HG03558 (cell line): ENCODE results near the gene PHACTR3.
"Not testable (repeated sequence)": the region's sequence is repeated elsewhere in the genome, so short reads cannot be mapped to it uniquely, and the experiment has no call there.

ENCODE experiments used
- ATAC-seq: cut with Tn5 transposase; IDR thresholded peaks from one replicate; pipeline ENCODE4 v1.9.1; 2021; ENCODE audit warnings: moderate number of reproducible peaks; ENCODE audit not compliant: unreplicated experiment; ENCODE audit errors: extremely low read depth

Gene PHACTR3

DNA sequence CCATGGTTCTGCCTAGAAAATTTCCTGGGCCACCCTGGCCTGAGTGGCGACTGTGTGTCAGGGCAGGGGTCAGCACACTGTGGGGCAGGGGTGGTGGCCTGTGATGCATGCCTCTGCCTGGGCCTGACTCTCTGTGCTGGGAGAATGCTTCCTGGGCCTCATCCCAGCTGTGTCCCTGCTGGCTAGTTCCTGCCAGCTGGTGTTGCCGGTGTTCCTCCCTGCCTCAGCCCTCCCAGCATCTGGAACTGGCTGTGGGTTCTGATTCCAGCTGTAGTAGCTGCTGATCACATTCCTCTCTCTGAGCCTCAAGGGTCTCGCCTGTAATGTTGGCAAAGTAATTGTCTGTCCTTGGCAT is 227.6 kb downstream of the PHACTR3 start:
- ATAC-seq, result no peak

DNA sequence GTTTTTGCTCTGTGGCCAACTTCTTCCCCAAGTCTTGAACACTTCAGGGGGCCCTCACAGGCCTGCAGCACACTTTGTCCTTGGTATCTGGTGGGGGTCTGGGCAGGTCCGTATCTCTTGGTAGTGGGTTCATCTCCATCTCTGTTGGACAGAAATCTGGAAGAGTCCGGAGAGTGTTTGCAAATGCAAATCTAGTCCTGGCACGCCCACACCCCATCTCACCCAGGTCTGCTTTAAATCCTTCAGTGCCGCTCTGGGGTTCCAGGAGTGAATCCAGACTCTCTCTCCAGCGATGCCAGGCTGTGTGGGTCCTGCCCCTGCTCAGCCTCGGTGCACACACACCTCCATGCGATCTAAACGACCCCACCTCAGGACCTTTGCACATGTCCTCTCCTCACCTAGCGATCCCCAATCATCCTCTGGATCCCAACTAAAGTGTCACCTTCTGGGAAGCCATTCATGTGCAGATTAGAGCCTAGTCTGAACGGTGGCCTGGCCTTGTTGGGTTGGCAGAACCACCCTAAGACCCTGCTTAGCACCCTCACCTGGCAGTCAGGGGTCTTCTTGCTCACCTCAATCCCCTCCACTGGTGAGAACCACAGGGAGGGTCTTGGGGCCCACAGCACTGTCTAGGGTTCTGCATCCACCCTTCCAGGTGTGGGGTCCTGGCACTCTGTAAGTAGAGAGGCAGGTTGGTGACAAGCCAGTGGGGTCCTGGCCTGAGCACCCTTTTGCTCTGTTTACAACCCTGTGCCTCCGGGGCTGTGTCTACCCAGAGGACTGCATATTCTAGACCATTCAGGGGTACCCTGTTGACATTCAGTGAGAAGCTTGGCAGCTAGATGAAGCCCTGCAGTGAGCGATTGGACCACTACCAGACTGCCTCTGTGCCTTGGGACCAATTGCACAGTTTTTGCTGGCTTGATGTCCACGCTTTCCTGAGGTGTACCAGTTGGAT is 228.3 kb downstream of the PHACTR3 start:
- no peak for ATAC-seq

DNA sequence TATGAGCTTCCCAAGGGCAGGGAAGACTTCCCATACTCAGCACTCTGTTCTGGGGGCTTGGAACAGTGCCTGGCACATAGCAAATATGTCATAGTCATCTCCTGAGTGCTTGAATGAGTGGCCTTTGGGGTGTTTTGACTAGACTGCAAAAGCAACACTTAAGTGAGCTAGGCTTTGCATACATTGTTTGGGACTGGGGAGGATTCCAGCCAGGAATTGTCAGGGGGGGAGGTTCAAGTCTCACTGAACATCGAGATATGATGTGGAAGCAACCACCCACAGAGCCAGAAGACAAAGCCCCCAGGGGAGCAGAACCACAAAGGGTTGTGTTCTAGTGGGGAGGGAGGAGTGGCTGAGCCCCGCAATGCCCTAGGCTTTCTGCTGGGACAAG is 230.7 kb downstream of the PHACTR3 start:
- ATAC-seq, result no peak

DNA sequence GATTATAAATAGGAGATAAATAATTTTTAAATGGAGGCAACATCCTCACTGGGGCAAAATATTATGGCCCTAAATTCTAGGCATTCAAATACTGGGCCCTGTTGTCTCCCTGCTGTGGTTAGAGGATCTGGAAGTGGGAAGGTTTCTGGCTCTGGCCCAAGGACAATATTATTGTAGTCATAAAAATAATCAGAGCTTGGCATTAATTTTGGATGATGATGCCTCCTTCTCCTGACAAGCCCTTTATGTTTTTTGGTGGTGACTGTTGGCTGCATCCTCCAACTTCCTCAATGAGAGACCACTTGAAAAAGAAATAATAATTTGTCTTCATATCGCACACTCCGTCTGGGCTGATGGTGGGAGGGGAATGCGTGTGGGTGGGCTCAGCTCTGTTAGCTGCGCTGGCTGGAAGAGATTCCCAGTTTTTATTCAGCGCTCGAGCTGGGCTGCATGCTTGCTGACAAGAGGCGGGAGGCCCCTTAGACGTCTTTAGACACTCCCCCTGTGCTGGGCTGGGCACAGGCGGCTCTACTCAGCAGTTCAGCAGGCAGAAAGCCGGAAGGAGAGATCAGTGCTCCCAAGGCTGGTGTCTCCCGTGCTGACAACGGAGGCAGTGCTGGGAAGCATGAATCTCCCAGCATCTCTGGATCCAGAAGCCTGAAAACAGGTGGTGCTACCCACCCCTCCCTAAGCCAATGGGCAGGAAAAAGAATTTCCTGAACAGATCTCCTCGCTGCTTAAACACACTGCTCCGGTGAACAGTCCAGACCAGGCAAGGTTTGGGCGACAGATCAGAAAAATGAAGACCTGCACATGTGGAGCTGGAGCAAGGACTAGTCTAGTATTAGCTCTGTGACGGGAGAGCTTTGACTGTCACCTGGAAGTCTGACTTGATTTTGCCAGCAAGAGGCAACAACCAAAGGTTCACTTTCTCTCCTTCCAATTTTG is 231.4 kb downstream of the PHACTR3 start:
- ATAC-seq, result no peak

DNA sequence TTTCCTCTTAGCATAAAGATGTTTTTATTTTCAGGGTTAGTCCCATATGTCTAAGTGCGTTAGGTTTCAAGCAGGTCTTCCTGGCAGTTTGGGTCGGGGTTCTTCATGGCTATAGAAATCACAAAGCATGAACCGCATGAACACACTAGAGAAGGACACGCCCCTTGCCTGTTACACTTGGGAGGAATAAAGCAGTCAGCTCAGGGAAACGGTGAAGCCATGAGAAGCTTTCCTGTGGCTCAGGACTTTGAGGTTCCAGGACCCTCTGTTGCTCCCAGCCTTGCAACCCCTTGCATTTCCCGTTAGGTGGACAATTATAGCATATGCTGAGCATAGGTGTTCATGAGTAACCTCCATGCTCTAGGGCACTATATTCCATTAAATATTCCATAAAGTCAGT is 232.4 kb downstream of the PHACTR3 start:
- ATAC-seq, result no peak

DNA sequence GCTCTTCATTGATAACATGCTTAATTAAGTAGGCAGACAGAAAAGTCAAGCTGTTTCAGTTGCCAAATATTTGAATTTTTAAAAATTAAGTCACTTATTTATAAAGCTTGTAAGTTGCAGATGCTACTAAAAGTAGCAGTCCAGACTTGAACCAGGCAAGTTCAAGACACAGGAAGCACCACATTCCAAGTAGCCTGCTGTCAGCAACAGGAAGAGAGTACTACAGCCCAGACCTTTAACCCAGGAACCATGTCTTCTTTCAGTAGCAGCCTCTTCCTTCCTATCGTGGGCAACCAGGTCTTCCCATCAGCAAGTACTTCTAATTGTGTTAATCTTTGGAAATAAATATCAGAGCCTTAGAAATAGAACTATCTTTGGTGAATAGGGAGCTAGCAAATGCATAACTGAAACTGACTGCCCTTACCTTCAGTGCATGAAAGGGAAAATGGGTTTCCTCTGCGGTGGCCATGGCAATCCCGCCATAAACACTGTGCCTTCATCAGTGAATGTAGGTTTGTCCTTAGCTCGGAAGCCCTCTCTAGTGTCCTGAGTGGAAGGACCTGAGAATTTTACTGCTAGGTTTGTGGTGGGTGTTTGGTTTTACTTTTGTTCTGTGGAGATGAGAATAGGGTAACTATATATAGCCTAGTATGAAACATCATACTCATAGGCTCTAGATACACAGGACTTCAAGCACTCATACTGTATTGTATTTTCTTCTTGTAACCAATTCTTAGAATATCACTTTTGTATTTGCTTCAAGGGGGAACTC is 233.5 kb downstream of the PHACTR3 start:
- ATAC-seq, result no peak

DNA sequence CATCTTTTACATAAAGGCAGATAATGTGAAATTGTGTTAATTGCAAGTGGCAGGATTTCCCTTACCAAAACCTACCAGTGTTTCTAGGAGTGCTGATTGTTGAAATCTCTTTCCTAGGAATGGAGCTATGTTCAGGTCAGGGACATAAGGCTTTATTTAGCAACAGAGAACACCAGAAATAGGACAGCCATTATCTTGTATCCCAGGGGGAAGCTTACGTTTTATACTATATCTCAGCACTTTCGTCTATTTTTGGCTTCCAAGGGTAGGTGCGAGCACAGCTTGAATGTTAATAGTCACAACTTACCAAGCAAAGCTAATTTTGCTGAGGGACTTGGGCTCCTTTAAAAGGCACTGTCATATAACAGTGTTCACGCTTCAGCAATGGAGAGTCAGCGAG is 235.1 kb downstream of the PHACTR3 start:
- ATAC-seq, result no peak

DNA sequence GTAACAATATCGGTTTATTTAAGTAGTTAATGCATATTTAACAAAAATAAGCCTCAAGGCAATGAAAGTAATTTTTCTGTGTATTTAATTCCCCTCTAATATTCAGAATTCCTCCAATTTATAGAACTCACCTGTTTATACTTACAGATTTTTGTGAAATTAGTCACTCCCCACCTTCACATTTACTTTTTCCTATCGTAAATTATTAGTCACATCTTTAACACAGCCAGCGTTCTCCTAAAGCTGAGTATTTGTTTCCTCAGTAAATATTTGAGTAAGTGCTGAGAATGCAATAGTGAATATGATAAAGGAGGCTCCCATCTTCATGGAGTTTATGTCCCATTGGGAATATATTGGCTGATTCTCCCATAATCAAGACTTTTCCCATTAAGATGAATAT is 241.1 kb downstream of the PHACTR3 start:
- no peak for ATAC-seq

DNA sequence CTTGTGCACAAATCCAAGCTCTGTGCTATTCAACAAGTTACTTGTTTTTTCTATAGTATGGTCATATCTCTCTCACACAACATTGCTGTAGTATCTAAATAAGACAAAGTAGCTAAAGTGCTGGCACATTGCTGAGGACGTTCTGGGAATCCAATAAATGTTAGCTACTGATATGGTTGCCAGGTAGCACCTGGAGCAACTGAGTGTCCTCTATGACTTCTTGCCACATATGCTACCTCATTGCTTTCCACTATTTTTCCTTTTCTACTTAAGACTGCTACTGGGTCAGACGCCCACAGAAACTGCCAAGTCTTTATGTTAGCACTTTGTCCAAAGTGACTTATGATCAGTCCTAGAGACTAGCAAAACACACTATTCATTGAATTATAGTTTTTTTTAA is 243.8 kb downstream of the PHACTR3 start:
- ATAC-seq, result no peak

DNA sequence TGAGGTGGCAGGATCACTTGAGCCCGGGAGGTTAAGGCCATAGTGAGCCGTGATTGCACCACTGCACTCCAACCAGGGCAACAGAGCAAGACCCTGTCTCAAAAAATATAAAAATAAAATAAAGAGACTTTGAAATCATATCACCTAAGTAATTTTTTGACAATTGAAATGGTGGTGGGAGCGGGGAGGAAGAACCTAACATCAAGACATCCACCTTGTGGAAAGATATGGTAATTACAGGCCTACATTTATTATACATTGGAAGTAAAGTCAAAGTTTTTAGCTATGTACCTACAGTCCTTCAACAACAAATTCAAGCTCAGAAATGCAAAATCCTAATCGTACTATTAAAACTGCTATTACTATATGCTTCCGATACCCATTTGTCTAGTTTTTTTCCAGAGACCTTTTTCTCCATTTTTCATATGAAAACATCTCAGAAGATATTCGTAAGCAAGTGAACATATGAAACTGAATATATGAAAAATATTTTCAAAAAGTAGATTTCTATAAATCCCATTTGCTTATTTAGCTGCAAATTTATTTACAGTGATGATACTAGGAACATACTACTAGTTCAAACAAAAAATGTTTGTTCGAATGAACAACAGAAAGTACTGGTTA is 245.8 kb downstream of the PHACTR3 start:
- no peak for ATAC-seq

DNA sequence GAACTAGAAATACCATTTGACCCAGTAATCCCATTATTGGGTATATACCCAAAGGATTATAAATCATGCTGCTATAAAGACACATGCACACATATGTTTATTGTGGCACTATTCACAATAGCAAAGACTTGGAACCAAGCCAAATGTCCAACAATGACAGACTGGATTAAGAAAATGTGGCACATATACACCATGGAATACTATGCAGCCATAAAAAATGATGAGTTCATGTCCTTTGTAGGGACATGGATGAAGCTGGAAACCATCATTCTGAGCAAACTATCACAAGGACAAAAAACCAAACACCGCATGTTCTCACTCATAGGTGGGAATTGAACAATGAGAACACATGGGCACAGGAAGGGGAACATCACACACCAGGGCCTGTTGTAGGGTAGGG is 252.2 kb downstream of the PHACTR3 start:
- not testable (repeated sequence) for ATAC-seq

DNA sequence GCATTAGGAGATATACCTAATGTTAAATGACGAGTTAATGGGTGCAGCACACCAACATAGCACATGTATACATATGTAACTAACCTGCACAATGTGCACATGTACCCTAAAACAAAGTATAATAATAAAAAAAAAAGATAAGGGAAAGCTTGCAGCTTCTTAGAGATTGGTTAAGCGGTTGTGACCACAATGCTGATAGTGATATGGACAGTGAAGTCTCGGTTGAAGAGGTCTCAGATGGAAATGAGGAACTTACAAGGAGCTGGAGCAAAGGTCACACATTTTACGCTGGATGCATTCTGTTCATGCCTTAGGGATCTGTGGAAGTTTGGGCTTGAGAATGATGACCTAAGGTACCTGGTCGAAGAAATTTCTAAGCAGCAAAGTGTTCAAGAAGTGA is 252.6 kb downstream of the PHACTR3 start:
- not testable (repeated sequence) for ATAC-seq

DNA sequence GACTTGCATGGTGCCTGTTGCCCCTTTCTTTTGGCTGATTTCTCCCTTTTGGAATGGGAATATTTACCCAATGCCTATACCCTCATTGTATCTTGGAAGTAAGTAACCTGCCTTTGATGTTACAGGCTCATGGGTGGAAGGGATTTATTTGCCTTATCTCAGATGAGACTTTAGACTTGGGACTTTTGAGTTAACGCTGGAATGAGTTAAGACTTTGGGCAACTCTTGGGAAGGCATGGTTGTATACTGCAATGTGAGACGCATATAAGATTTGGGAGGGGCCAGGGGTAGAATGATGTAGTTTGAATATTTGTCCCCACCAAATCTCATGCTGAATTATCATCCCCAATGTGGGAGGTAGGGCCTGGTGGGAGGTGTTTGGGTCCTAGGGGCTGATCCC is 253.6 kb downstream of the PHACTR3 start:
- no peak for ATAC-seq

DNA sequence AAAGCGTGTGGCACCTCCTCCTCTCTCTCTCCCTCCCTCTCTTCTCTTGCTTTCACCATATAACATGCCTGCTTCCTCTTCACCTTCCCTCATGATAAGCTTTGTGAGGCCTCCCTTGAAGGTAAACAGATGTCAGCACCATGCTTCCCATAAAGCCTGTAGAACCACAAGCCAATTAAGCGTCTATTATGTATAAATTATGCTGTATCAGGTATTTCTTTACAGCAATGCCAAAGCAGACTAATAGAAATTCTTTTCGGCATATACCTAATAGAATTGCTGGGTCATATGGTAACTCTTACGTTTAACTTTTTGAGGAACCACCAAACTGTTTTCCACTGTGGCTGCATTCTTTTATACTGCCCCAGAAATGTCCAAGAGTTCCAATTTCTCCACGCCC is 254.1 kb downstream of the PHACTR3 start:
- ATAC-seq, result no peak

DNA sequence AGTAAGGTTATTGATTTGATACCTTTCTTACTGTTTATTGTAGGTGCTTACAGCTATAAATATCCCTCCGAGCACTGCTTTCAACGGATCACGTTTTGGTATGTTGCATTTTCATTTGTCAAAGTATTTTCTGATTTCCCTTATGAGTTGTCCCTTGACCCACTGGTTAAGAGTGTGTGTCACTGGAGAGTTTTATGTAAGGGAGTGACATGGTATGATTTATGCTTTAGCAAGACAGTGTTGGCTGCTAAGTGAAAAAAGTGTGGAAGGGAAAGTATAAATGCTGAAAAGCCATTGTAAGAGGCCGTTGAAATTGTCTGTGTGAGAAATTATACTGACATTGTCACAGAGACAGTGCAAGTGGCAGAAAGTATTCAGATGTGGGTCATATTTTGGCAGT is 257.1 kb downstream of the PHACTR3 start:
- no peak for ATAC-seq

DNA sequence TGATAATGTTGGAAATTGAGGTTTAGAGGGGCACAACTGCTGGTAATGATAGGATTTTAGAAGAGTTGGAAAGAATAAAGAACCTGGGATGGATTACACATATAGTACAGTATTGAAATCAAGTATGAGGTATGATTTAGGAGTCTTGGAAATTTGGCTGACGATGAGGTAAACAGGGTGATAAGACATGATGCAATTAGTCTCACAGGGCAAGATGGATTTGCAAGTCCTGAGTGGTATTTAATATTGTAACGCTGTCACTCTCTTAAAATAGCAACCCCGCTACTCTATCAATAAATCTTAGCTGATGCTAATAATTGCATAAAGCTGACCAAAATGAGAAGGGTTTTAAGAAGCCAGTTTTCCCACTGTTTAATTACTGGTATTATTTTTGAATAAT is 258.7 kb downstream of the PHACTR3 start:
- no peak for ATAC-seq

DNA sequence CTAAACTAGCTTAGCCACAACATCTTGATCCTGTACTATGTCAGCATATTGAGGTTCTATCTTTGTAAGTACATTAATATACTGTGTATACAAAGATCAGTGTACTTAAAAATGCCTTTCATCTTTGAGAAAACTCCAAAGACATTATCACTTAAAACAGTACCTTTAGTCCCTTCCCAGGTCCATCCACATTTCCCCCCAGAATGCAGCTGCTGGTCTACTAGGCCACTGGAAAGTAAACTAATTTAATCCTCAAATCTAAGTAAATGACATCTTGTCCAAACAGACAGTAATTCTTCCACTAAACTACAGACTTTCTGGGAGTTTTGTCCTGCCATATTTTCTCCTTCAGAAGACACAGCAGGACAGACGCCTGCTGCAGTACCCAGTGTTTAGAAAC is 260.4 kb downstream of the PHACTR3 start:
- no peak for ATAC-seq

DNA sequence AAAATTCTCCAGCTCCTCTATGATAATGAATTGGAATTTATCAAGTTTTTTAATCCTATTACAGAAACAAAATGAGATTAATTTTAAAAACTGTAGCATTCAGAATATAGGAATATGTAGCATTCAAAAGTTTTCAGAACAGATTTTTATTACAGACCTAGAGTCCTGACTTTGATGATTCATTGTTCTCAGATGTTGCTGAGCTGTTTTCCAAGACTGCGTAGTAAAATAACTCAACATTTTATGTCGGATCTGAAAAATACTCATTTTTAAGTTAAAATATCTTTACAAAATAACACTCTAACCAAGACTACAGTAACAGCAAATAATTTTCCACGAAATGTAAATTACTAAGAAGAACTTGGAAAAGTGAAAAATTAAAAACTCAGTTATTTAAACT is 262.0 kb downstream of the PHACTR3 start:
- ATAC-seq, result no peak

DNA sequence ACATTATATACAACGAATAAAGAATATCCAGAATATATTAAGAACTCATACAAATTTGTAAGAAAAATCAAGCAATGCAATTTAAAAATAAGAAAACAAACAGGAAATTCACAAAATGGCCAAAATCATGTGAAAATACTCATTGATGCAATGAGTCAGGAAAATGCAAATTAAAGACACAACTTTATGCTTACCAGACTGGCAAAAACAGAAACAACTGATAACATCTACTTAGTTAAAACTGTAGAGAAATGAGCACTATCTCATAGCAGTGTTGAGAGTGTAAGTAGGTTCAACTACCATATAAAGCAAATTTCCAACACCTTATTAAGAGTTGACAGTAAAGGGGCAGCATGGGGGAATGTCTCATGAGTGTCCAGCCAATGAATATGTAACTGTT is 266.8 kb downstream of the PHACTR3 start:
- ATAC-seq, result no peak

DNA sequence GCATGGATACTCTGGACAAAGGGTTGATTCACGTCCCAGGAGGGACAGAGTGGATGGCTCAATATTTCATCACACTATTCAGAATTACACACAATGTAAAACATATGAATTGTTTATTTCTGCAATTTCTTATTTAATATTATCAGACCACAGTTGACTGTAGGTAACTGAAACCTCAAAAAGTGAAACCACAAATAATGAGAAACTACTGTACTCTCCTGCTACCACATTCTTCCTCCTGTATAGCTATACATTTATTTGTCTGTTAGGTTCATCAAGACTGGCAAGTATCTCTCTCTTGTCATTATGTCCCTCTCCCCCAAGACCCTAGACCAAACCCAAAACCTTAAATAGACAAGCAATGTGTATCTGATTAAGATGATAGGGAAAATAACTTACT is 269.1 kb downstream of the PHACTR3 start:
- ATAC-seq, result no peak
